Heart left ventricle (tissue), 16 donors: ENCODE data around the gene SLC29A3. TPM values are rescaled to one million over a fixed set of nuclear protein-coding genes. Genes with fewer than 3 reads are reported as not detected.

Source experiments
- ATAC-seq, 4 donors: fragments of 200-7000 bp; cut with Tn5 transposase; one replicate each; pipeline ENCODE4 v1.9.1; 2020 to 2022; ENCODE audit warnings: moderate library complexity in 4 of 4, mild to moderate bottlenecking in 3 of 4, moderate number of reproducible peaks in 1 of 4
- DNase-seq, 5 donors: peaks; one replicate each; pipeline ENCODE4 v3.0.0-alpha.2; 2020
- H3K27ac ChIP-seq, 12 donors: fragments of 200-600 bp; sonication (generic) in 4 of 12; one replicate each; pipeline versions ENCODE4 v1.5.0 to v1.8.0; 2016 to 2022; ENCODE audit warnings: mild to moderate bottlenecking in 2 of 12
- H3K27me3 ChIP-seq, 9 donors: fragments of 200-600 bp; sonication (generic) in 2 of 9; one replicate each; pipeline versions ENCODE4 v1.5.1 to v1.8.0; 2016 to 2022; ENCODE audit warnings: mild to moderate bottlenecking in 3 of 9
- H3K36me3 ChIP-seq, 9 donors: fragments of 200-600 bp; sonication (generic) in 2 of 9; one replicate each; pipeline versions ENCODE4 v1.5.0 to v1.8.0; 2018 to 2022; ENCODE audit warnings: mild to moderate bottlenecking in 2 of 9
- H3K4me1 ChIP-seq, 12 donors: fragments of 200-600 bp; sonication (generic) in 4 of 12; one replicate each; pipeline versions ENCODE4 v1.5.0 to v1.8.0; 2016 to 2022; ENCODE audit warnings: mild to moderate bottlenecking in 3 of 12
- H3K4me3 ChIP-seq, 12 donors: fragments of 200-600 bp; sonication (generic) in 4 of 12; one replicate each; pipeline versions ENCODE4 v1.5.0 to v1.8.0; 2017 to 2022; ENCODE audit warnings: mild to moderate bottlenecking in 9 of 12, moderate library complexity in 4 of 12
- H3K9me3 ChIP-seq, 12 donors: fragments of 200-600 bp; sonication (generic) in 4 of 12; one replicate each; pipeline versions ENCODE4 v1.5.0 to v1.8.0; 2016 to 2022; ENCODE audit warnings: mild to moderate bottlenecking in 1 of 12
- CTCF ChIP-seq, 12 donors: fragments of 200-600 bp; sonication (generic) in 4 of 12; IDR thresholded peaks; one replicate each; pipeline versions ENCODE4 v1.5.0 to v1.8.0; 2018 to 2022; ENCODE audit warnings: antibody characterized with exemption in 12 of 12, mild to moderate bottlenecking in 5 of 12
- POLR2A ChIP-seq, 2 donors: fragments of 450-650 bp; IDR thresholded peaks; one replicate each; pipeline ENCODE4 v1.6.1; 2017; ENCODE audit warnings: antibody characterized with exemption in 2 of 2, mild to moderate bottlenecking in 2 of 2, moderate library complexity in 2 of 2
- WGBS, 4 donors: extraction: QIAGEN DNeasy Blood & Tissue Kit in 2 of 4; methylation state at CpG; one replicate each; pipeline versions ENCODE4 v1.1.5 to v1.1.7; 2013 to 2018; 5-methylcytosine and 5-hydroxymethylcytosine counted together
- intact Hi-C, 10 donors: fragments of 100-400 bp; cut with DNase I; formaldehyde crosslinking; loops; one replicate each; pipeline versions ENCODE4 v1.11.1 to v1.14.2; 2022
- polyA plus RNA-seq, 2 donors: library from polyadenylated mRNA; stranded (reverse); fragments of 200-250 nt; gene quantifications; one replicate each; pipeline ENCODE4 v1.2.3, GENCODE V29; 2013
- total RNA-seq, 9 donors: library from RNA; depleted of rRNA in 2 of 9; stranded (reverse); fragments of >200 nt in 2 of 9; fragmentation: NEBNext Ultra II Directional in 3 of 9; extraction: Animal tissue kit (Norgen Biotek cat#: 25700) in 3 of 9; gene quantifications; one replicate each; pipeline versions ENCODE4 v1.1.0 to v1.2.4, GENCODE V29; 2016 to 2023
- donor health status: ischemic (EF 13 %, LVEDD 7.1; RV severe dilation, severe dysfunction).
- donor health status: healthy with polysubstance abuse.
- donor health status: DM: no; HTN: yes; CAD: no.
- donor health status: DM: no; HTN: no; CAD: no.
- donor health status: ischemic (EF 25% LVEDD 6.9; RV normal size, moderate dysfunction).
- donor health status: ischemic (EF 25% LVEDD 5.7; RV mildly dilated, moderate dysfunction).
- donor health status: healthy.
- donor health status: DM: yes; HTN: yes; CAD: no.
- donor health status: ischemic (EF 35%, LVEDD 5.7; RV mildly dilated, moderate dysfunction).
- donor health status: nonischemic (EF 11% LVEDD 7.7; RV severe dilation, severe dysfunction).
- donor health status: DM: yes; HTN: yes; CAD: no.
- donor health status: PGD.
- donor health status: ischemic (EF 29% LVEDD 5.4; RV normal size, mild dysfunction).
- donor health status: nonischemic (EF 23%, LVEDD 6.1; RV moderate dilation, normal function).

SLC29A3 gene
- total and polyA plus RNA-seq, 11 donors = 0.76 to 6.2 (median 1.6) TPM

DNA sequence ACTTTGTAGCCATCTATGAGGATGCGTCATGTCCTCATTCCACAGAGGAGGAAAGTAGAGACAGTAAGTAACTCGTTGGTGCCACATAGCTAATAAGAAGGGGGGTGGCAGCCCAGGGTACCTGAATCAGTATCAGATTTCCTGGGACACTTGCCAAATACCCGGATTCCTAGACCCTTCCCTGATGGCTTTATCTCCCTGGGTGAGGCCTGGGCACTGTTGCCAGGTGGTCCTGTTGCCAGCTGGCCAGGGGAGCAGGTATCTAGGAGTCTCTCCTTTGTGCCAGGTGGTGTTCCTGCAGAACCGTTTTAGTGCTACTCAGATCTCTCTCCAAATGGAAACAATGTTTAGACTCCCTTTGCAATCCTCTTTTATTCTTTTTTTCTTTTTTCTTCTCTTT is 12.7 kb downstream of the SLC29A3 start:
- no peak for ATAC-seq
- Histone ChIP-seq H3K27me3 (no peaks in the 10 kb centered on the region), H3K4me3 (no peak overlapping the region), H3K4me1 (peaks cover 0 to 19% (median 0%) of the 10 kb centered on the region in 12 donors), H3K27ac (no peak overlapping the region), H3K36me3 (peaks cover 0 to 21% (median 0%) of the 10 kb centered on the region in 9 donors), H3K9me3 (no peaks in the 10 kb centered on the region)
- no peak for DNase-seq
- 44 to 56% (median 49%) methylated on average over 4 of the region's 4 CpGs for WGBS, 4 donors
- intact Hi-C loops = no loop called here
- TF ChIP-seq CTCF (IDR thresholded peaks at IDR 0.05) (no peak), POLR2A (IDR thresholded peaks at IDR 0.05) (no peak)

- no peaks in the 10 kb centered on the region for H3K27me3 ChIP-seq
- DNase-seq (no peak), ATAC-seq (no peak)
- no peak overlapping the region for H3K4me3 ChIP-seq
- no peaks in the 10 kb centered on the region for H3K9me3 ChIP-seq
- H3K36me3 ChIP-seq = peaks cover 0 to 15% (median 0%) of the 10 kb centered on the region in 9 donors
- H3K27ac ChIP-seq = peak overlapping the region in 1 of 12 donors; percentile 71
- H3K4me1 ChIP-seq = peaks cover 0 to 19% (median 0%) of the 10 kb centered on the region in 12 donors
- intact Hi-C loops = no loop called here
- TF ChIP-seq CTCF (IDR thresholded peaks at IDR 0.05) = no peak
- WGBS, 4 donors = 94 to 95% (median 94%) methylated on average over 5 of the region's 5 CpGs
These were observed 13.4 kb downstream of the SLC29A3 start for GRCh38 chr10:71332466-71332865.

- TF ChIP-seq CTCF (IDR thresholded peaks at IDR 0.05) = no peak
- no peak for TF ChIP-seq POLR2A (IDR thresholded peaks at IDR 0.05)
- H3K4me1 ChIP-seq = peaks cover 0 to 19% (median 0%) of the 10 kb centered on the region in 12 donors
- peak in 3 of 4 donors; percentile 37 to 55 (median 37) for ATAC-seq
- peak overlapping the region in 1 of 12 donors; percentile 71 for H3K27ac ChIP-seq
- DNase-seq = peak in 1 of 5 donors; percentile 50
- no peaks in the 10 kb centered on the region for H3K27me3 ChIP-seq
- 76 to 90% (median 83%) methylated on average over 9 of the region's 9 CpGs for WGBS, 4 donors
- H3K9me3 ChIP-seq = no peaks in the 10 kb centered on the region
- peaks cover 0 to 8% (median 0%) of the 10 kb centered on the region in 9 donors for H3K36me3 ChIP-seq
- H3K4me3 ChIP-seq = no peak overlapping the region
- intact Hi-C loops = no loop called here
These were observed 14.2 kb downstream of the SLC29A3 start for GRCh38 chr10:71333129-71333887.

GRCh38 chr10:71334221-71334791 is 15.2 kb downstream of the SLC29A3 start:
- H3K4me1 ChIP-seq = peaks cover 0 to 19% (median 0%) of the 10 kb centered on the region in 12 donors
- DNase-seq (no peak), ATAC-seq (no peak)
- no peak overlapping the region for H3K4me3 ChIP-seq
- peak overlapping the region in 1 of 12 donors; percentile 71 for H3K27ac ChIP-seq
- TF ChIP-seq CTCF (IDR thresholded peaks at IDR 0.05) (no peak), POLR2A (IDR thresholded peaks at IDR 0.05) (no peak)
- H3K9me3 ChIP-seq = no peaks in the 10 kb centered on the region
- WGBS, 4 donors = 81 to 91% (median 87%) methylated on average over 12 of the region's 12 CpGs
- no peaks in the 10 kb centered on the region for H3K27me3 ChIP-seq
- H3K36me3 ChIP-seq = peaks cover 0 to 11% (median 0%) of the 10 kb centered on the region in 9 donors
- intact Hi-C loops = no loop called here
